Left renal cortex interstitium (tissue), 4 donors: Measurements from ENCODE around the gene SFXN3. TPM values are rescaled to one million over a fixed set of nuclear protein-coding genes. Genes with fewer than 3 reads are reported as not detected.

ENCODE experiments used
- DNase-seq, 4 donors: peaks; one replicate each; pipeline ENCODE4 v3.0.0-alpha.2; 2013; ENCODE audit warnings: low read depth in 4 of 4, low spot score in 2 of 4, missing footprints in 1 of 4
- polyA plus RNA-seq, 4 donors: library from polyadenylated mRNA; unstranded; fragments of 120-200 nt; gene quantifications; one replicate each; pipeline ENCODE4 v1.2.1, GENCODE V29; 2013; ENCODE audit not compliant: insufficient read length in 4 of 4

The SFXN3 gene
- polyA plus RNA-seq, 4 donors = 19.9 to 30.8 (median 25.2) TPM

- DNase-seq = peak in 1 of 4 donors; percentile 70
Measured at GRCh38 chr10:100998991-100999741, 31.9 kb upstream of the SFXN3 start.

- DNase-seq = no peak
Measured at GRCh38 chr10:100999742-101000126, 31.3 kb upstream of the SFXN3 start, which contains the start of gene LZTS2. Gene LZTS2, plus strand, starts transcription at chr10:100999808. Its CDS starts 2,731 bp downstream, at chr10:101002539.

GRCh38 chr10:101000127-101000914, 30.7 kb upstream of the SFXN3 start:
- no peak for DNase-seq

- peak in 1 of 4 donors; percentile 79 for DNase-seq
Measured at GRCh38 chr10:101000915-101001658, 29.9 kb upstream of the SFXN3 start.

GRCh38 chr10:101001659-101002035, 29.4 kb upstream of the SFXN3 start:
- no peak for DNase-seq

- no peak for DNase-seq
Measured at GRCh38 chr10:101002456-101002855, 28.6 kb upstream of the SFXN3 start.

GRCh38 chr10:101003639-101004206, 27.3 kb upstream of the SFXN3 start:
- DNase-seq = no peak

GRCh38 chr10:101005361-101005760, 25.7 kb upstream of the SFXN3 start:
- DNase-seq = no peak

GRCh38 chr10:101005869-101006567, 25.0 kb upstream of the SFXN3 start:
- DNase-seq = no peak

- DNase-seq = no peak
Measured at GRCh38 chr10:101006593-101007098, 24.4 kb upstream of the SFXN3 start.

- DNase-seq = no peak
Measured at GRCh38 chr10:101007099-101007711, 23.8 kb upstream of the SFXN3 start.

GRCh38 chr10:101007915-101008822, 22.9 kb upstream of the SFXN3 start:
- no peak for DNase-seq

- DNase-seq = no peak
Measured at GRCh38 chr10:101008823-101009423, 22.1 kb upstream of the SFXN3 start.

- DNase-seq = no peak
Measured at GRCh38 chr10:101010329-101010728, 20.7 kb upstream of the SFXN3 start.

GRCh38 chr10:101011517-101012423, 19.3 kb upstream of the SFXN3 start:
- no peak for DNase-seq

GRCh38 chr10:101012525-101013364, 18.3 kb upstream of the SFXN3 start:
- DNase-seq = peak in 2 of 4 donors; percentile 71 to 88
